Epithelial cell of proximal tubule (primary cell): ENCODE data around the gene ENDOV. TPM values are rescaled to one million over a fixed set of nuclear protein-coding genes. Genes with fewer than 3 reads are reported as not detected.
"Not testable (repeated sequence)": the region's sequence is repeated elsewhere in the genome, so short reads cannot be mapped to it uniquely, and the experiment has no call there.

Experiments used
- DNase-seq: peaks from one replicate; pipeline ENCODE4 v3.0.0-alpha.2; 2011; ENCODE audit warnings: low read depth
- H3K4me3 ChIP-seq: 2 replicates; pipeline ENCODE4 v1.5.1; 2011; ENCODE audit warnings: low read depth, mild to moderate bottlenecking, low read length
- total RNA-seq: library from RNA; depleted of rRNA; stranded (reverse); fragments of >200 nt; gene quantifications from 2 replicates; pipeline ENCODE4 v1.2.3, GENCODE V29; 2015
- TF ChIP-seq, protein P1 (sequence below): conservative IDR thresholded peaks from 2 replicates; pipeline ENCODE4 v1.5.1; 2012; ENCODE audit warnings: low read depth, mild to moderate bottlenecking, low read length

Gene ENDOV
- total RNA-seq, 1 donor from 2014 or later: 8.5 TPM

DNA sequence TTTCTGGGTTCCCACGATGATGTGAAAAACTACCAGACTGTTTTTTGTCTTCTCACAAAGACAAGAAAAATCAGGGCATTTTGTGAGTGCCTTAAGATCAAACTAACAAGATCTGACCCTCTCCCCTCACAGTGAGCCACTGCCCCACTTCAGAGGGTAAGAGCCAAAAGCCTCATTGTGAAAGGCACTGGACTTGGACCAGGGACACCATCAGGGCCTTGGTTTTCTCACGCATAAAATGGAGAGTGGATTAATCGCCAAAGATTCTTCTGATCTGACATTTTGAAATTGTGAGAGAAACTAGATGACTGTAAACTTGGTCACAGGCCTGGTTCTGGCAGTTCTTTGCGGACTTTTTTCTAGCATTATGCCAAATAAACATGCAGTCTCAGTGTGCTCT, 21.0 kb upstream of the ENDOV start:
- no peak for DNase-seq
- H3K4me3 ChIP-seq: no peak overlapping the region
- TF ChIP-seq, protein P1, sequence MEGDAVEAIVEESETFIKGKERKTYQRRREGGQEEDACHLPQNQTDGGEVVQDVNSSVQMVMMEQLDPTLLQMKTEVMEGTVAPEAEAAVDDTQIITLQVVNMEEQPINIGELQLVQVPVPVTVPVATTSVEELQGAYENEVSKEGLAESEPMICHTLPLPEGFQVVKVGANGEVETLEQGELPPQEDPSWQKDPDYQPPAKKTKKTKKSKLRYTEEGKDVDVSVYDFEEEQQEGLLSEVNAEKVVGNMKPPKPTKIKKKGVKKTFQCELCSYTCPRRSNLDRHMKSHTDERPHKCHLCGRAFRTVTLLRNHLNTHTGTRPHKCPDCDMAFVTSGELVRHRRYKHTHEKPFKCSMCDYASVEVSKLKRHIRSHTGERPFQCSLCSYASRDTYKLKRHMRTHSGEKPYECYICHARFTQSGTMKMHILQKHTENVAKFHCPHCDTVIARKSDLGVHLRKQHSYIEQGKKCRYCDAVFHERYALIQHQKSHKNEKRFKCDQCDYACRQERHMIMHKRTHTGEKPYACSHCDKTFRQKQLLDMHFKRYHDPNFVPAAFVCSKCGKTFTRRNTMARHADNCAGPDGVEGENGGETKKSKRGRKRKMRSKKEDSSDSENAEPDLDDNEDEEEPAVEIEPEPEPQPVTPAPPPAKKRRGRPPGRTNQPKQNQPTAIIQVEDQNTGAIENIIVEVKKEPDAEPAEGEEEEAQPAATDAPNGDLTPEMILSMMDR: no peak

DNA sequence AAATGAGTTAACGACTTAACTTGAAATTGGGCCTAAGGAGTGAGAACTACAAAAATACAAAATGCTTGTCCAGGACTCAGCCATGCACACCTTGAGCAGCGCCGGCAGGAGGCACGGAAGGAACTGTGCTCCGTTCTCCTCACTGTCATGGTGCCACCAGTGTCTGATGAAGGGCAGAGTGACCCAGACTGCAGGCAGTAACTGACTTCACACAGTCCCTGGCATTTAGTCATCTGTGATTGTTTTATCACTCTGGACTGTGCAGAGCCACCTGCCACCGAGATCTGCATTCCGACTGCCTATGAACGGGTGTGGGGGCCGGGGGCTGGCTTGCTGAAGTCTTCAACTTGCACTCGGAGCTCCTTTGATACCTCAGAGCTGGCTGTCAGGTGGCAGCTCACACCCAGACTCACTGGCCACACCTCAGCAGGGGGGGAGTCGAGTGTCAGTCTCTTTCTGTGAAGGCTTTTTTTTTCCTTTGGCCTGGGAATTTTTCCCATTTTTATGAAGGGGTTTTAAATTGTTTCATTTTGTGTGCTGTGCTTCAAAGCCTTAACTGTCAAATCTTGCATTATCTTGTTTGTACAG, 20.2 kb upstream of the ENDOV start:
- no peak for DNase-seq
- TF ChIP-seq, protein P1: no peak
- no peak overlapping the region for H3K4me3 ChIP-seq

DNA sequence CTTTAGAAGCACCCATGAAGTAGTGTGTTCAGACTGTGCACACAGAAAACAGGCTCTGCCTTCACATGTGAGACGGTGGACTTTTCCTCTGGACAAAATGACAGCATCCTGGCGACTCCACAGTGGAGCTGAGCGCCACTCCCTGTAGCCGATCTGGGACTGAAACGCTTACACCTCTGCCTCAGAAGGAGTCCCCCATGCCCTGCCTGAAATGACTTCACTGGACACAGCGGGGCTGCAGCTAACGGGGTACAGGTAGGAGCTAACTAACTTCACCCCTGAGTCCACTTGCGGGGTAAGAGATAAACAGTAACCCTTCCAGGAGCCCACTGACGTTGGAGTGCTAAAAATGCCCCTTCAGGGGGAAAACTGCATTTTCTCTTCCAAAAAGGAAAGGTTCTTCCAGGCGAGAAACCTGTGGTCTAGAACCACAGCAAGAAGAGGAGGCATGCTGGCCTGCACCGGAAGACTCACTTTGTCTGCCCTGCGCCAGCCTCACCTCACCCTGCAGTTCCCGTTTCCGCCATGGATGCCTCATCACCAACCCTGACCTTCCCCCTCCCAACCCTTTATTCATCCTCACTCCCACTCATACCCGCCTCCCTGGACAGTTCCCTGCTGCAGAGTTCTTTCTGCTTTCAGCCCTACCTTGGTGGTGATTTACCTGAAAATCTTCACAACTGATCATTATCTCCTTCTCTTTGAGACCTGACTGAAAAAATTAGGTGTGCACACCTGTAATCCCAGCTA, 19.4 kb upstream of the ENDOV start:
- DNase-seq: no peak
- TF ChIP-seq, protein P1: no peak
- no peak overlapping the region for H3K4me3 ChIP-seq

GRCh38 chr17:80396157-80397033, 18.6 kb upstream of the ENDOV start:
- H3K4me3 ChIP-seq: no peak overlapping the region
- DNase-seq: no peak
- TF ChIP-seq, protein P1: no peak

- no peak for DNase-seq
- H3K4me3 ChIP-seq: no peak overlapping the region
- TF ChIP-seq, protein P1: no peak
Measured at GRCh38 chr17:80397034-80397387, 18.0 kb upstream of the ENDOV start.

- H3K4me3 ChIP-seq: no peak overlapping the region
- DNase-seq: no peak
- TF ChIP-seq, protein P1: no peak
Measured at GRCh38 chr17:80397686-80398085, 17.3 kb upstream of the ENDOV start.

DNA sequence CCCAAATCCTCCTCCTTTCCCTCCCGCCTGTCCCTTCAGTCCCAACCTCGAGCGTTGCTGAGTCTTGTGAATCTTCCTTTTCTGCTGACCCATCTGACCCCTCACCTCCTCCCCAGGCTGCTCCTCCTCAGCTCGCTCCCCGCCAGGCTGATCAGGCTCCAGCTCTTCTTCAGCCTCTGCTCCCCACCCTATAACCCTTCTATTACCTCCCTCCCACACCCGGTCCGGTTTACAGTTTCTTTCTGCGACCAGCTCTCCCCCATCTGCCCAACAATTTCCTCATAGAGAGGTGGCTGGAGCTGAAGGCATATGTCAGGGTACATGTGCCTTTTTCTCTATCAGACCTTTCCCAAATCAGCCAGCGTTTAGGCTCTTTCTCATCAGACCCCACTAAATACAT, 13.9 kb upstream of the ENDOV start:
- H3K4me3 ChIP-seq, DNase-seq: not testable (repeated sequence)

- H3K4me3 ChIP-seq, DNase-seq: not testable (repeated sequence)
Measured at GRCh38 chr17:80402102-80402501, 12.9 kb upstream of the ENDOV start.
